ENCODE measurements around the gene KCNQ1.
A peak's percentile ranks its signal among the peaks of the same experiment; 100 is the strongest.

Gene KCNQ1

DNA sequence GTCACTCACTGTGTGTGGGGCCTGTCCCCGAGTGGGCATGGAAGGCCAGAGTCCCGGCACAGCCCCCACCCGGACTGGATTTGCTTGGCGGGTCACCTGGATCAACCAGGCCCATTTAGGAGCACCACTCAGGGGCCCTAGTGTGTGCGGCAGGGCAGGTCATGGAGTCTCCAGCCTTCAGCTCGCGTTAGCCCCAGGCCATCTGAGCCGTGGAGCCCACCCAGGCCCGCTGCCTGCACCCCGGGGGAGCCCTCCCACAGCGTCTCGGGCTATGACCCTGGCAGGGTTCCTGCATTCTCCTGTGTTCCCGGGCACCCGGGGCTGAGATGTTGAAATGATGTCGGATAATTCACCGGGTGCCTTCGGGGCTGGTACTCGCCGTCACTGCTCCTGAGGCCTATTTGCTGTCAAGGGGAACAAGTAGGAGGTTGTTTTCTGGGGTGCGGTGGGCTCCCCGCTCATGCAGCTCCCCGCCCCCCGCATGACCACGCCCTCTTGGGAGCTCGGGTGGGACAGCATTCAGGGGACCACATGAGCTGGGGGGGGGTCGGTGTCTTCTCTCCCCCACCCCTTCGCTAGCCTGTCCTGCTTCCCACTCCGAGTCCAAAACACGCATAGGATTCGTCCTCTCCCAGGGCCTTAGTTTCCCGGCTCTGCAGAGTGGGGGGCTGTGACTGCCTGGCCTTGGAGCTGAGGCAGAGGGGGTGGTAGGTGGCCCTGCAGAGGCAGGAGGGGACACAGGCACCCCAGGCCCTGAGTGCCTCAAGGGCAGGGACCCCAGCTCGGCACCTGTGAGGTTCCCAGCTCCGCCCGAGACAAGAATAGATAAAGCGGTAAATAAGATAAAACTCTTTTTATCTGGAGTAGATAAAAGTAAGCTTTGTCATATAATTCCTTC lies 77.2 kb downstream of the KCNQ1 start:
- Mint-ChIP-seq H3K4me1 (peaks cover 22% of the 10 kb centered on the region), H3K27me3 (no peaks in the 10 kb centered on the region), H3K36me3 (peaks cover 2% of the 10 kb centered on the region), H3K27ac (no peak overlapping the region), H3K9me3 (no peaks in the 10 kb centered on the region), H3K4me3 (no peak overlapping the region)
- peak in 1 of 2 donors; percentile 7 for DNase-seq (ENCODE audit: low spot score in 2 of 2)
- no peak for ATAC-seq (ENCODE audit: low read depth)

DNA sequence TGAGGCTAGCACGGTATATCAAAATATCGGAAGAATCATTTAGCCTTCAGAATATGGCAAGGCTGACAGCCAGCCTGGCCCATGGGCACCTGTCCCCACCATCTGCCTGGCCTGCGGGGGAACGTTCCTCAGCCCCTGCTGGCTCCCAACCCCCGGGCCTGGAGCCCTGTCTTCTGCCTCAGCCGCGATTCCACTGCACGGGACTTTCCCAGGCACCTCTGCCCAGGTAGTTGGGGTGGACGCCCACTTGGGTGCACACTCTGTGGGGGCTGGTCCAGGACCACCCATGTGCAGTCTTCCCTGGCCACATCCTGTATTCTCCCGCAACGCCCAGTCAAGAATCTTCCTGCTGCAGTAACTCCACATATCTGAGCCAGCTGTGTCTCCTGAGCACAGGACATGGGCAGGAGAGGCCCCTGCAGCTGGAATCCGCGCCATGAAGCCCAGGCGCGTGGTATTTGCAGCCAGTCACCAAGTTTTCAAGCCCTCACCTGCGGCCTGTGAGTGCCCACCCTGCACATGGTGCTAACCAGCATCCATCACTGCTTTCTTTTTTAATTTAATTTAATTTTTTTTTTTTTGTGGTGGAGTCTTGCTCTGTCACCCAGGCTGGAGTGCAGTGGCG lies 77.9 kb downstream of the KCNQ1 start:
- no peak for ATAC-seq (ENCODE audit: low read depth)
- no peak for DNase-seq (ENCODE audit: low spot score in 2 of 2)
- H3K27me3 Mint-ChIP-seq = no peaks in the 10 kb centered on the region

DNA sequence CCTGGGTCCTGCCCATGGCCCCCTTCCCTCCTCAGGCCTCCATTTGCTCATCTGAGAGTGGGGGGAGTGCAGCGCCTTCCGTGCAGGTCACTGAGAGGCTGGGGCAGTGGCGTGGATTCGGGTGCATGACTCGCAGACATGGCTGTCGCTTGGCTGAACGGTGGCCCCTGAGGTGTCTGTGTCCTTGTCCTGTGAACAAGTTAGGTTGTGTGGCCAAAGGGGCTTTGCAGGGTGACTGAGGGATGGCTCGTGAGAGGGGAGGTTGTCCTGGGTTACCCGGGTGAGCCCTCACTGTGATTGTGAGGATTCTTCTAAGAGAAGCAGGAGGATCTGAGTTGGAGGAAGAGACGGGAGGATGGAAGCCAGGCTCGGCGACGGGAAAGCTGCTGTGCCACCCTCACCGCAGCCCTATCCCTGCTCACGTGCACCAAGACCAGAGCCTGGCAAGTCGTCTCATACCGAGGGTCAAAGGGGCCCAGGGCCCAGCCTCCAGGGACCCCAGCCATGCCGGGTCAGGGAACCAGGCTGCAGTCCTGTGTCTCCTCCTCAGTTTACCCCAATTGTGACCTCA lies 79.1 kb downstream of the KCNQ1 start:
- no peak overlapping the region for H3K27ac Mint-ChIP-seq
- DNase-seq (ENCODE audit: low spot score in 2 of 2) (peak in 1 of 2 donors; percentile 7), ATAC-seq (ENCODE audit: low read depth) (no peak)
- H3K4me3 Mint-ChIP-seq = no peak overlapping the region
- no peaks in the 10 kb centered on the region for H3K9me3 Mint-ChIP-seq
- no peaks in the 10 kb centered on the region for H3K27me3 Mint-ChIP-seq
- H3K4me1 Mint-ChIP-seq = peaks cover 33% of the 10 kb centered on the region
- peaks cover 2% of the 10 kb centered on the region for H3K36me3 Mint-ChIP-seq

More for the DNA sequence above, 77.9 kb downstream of the KCNQ1 start:
- Mint-ChIP-seq H3K9me3 (no peaks in the 10 kb centered on the region), H3K36me3 (peaks cover 2% of the 10 kb centered on the region), H3K4me3 (no peak overlapping the region), H3K27ac (no peak overlapping the region), H3K4me1 (peaks cover 27% of the 10 kb centered on the region)

DNA sequence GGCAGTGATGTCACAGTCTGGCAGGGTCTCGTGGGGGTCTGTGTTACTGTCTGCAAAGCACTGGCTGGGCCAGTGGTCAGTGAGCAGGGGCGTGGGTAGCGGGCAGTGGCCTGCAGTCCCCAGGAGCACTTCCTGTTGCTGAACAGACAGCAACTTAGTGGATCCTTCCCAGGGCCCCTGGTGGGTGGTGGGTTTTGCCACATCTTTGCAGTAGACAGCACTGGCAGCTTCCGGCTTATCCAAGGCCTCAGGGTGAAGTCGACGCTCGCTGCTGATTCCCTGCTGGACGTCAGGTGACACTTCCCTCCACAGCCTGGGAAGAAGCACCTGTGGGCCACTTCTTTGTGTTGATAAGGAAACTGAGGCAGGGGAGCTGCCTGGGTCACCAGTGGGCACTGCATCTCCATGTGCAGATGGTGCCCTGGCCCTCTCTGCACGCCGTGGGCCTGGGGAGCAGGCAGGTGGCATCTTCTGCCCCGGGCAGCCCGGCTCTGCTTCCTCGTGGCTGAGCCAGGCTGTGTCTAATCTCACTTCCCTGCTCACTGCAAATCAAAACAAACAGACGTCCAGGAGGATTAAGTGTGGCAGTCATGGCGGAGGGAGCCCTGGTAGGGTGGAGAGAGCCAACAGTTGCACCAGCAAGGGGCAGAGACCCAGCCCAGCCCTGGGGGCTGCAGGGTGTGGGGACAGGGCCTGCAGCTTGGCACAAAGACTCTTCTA lies 79.8 kb downstream of the KCNQ1 start:
- ATAC-seq (ENCODE audit: low read depth) (no peak), DNase-seq (ENCODE audit: low spot score in 2 of 2) (no peak)
- Mint-ChIP-seq H3K9me3 (no peaks in the 10 kb centered on the region), H3K4me3 (no peak overlapping the region), H3K4me1 (peaks cover 33% of the 10 kb centered on the region), H3K27ac (no peak overlapping the region), H3K36me3 (peaks cover 2% of the 10 kb centered on the region), H3K27me3 (no peaks in the 10 kb centered on the region)

DNA sequence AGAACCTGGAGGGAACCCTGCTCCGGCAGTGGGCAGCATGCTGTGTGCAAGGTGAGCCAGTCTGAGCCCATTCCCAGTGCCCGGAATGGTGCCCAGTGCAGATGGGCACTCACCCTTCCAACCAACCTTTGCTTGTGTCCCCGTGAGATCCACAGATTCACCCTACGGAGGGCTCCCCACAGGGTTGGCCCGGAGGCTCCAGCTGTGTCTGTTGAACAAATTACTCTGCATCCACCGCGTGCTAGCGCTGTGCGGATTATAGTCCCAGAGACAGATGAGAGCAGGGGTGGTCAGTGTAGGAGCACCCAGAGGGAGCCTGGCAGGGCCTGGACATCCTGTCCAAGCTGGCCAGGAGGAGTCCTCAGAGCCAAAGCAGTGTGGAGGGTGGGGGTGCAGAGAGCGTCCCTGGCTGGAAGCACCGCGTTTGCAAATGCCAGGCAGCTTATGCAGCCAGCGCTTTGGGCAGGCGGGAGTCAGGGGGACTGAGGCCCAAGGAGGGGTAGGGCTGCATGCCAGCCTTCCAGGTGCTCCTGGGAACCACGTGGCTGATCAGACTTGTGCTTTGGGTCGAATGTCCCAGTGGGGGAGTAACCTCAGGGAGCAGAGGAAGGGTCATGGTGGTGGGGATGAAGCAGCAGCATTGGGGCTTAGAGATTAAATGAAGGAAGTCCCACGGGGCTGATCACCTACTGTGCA lies 80.5 kb downstream of the KCNQ1 start:
- Mint-ChIP-seq H3K4me3 (peak overlapping the region; percentile 74), H3K4me1 (peaks cover 33% of the 10 kb centered on the region), H3K27ac (peak overlapping the region; percentile 88), H3K9me3 (no peaks in the 10 kb centered on the region), H3K36me3 (peaks cover 2% of the 10 kb centered on the region), H3K27me3 (no peaks in the 10 kb centered on the region)
- ATAC-seq (ENCODE audit: low read depth) (no peak), DNase-seq (ENCODE audit: low spot score in 2 of 2) (no peak)

DNA sequence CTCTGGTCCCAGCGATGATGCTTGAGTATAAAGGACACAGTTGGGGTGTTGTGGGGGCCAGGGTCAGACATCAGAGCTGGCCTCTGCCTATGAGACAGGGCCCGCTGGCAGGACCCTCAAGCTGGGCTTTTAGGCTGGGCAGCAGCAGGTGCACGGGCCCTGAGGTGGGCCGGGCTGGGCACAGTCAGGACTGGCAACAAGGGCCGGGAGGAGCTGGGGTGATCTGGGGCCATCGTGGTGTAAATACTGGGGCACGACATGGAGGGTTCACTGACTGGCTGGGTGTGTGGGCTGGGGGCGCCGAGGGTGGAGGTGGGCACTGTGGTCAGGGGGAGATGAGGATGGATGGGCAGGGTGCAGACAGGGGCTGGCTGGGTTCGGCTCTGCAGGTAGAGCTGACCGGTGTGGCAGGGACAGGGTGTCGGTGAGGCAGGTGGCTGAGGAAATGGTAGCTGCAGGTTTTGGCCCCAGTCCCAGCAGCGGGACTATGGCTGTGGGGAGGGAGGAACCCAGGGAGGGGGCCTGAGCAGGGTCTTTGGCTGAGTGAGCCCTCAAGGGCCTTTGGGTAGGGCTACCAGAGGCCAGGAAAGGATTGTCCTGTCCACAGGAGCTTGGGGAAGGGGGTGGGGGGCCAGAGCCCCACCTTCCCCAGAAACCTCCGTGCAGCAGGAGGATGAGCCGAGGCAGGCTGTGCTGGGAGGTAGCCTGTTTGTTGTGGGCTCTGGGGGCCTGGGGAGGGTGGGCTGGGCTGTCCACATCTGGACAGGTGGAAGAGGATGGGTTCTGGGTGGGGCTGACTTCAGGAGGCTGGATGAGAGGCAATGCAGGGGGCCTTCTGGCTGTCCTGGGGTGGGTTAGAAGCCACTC lies 81.4 kb downstream of the KCNQ1 start:
- H3K9me3 Mint-ChIP-seq = no peaks in the 10 kb centered on the region
- H3K36me3 Mint-ChIP-seq = peaks cover under 1% of the 10 kb centered on the region
- H3K4me1 Mint-ChIP-seq = peaks cover 33% of the 10 kb centered on the region
- ATAC-seq (ENCODE audit: low read depth) (no peak), DNase-seq (ENCODE audit: low spot score in 2 of 2) (no peak)
- no peaks in the 10 kb centered on the region for H3K27me3 Mint-ChIP-seq
- peak overlapping the region; percentile 88 for H3K27ac Mint-ChIP-seq
- H3K4me3 Mint-ChIP-seq = peak overlapping the region; percentile 74

DNA sequence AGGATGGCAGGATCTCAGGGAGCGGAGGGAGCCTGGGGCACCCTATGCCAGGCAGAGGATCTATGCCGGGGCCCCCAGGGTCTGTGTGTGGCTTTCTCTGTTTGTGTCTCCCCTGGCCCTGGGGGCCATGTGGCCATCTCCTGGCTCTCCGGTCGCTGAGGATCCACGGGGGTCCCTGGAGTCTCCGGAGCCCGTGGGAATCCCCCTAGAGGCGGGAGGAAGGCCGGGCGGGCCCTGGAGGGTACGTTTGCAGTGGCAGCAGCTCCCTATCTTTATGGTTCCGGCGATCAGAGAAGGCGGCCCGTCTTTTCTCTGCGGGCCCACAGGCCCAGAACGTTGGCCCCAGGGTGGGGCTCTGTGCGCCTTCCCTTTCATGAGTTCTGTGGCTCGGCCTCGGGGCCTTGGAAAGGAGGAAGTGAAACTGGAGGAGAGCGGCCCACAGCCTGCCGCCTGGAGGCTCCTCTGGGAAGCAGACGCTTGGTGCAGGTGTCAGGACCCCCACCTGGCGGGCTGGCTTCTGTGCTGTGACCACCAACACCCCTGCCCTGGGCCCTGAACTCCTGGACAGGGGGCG lies 82.1 kb downstream of the KCNQ1 start:
- DNase-seq (ENCODE audit: low spot score in 2 of 2) = peak; percentile 76 to 78
- Mint-ChIP-seq H3K27me3 (no peaks in the 10 kb centered on the region), H3K36me3 (no peaks in the 10 kb centered on the region), H3K4me1 (peaks cover 36% of the 10 kb centered on the region), H3K4me3 (peak overlapping the region; percentile 74), H3K9me3 (no peaks in the 10 kb centered on the region), H3K27ac (peak overlapping the region; percentile 88)
- peak; percentile 97 for ATAC-seq (ENCODE audit: low read depth)

DNA sequence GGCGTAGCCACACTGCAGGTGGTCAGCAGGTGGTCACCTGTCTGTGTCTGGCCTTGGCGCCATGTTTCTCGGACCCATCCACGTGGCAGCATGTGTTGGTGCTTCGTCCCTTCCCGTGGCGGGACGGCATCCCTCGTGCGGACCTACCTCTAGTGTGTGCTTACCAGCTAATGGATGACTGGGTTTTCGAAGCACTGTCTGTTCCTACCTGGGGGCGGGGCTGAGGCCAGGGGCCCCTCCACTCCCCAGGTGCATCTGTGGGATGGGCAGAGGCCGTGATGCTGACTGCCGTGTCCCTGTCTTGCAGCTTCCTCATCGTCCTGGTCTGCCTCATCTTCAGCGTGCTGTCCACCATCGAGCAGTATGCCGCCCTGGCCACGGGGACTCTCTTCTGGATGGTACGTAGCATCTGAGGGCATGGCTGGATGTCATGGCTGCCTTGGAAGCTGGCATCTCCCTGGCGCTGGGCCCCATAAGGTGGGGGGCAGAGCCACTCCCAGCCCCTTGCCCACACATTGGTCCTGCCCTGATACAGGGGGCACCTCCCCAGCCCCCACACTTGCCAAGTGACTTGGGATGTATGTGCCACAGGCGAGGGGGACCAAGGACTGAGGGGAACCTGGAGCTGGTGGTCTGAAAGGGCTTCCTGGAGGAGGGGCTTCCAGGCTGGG lies 82.9 kb downstream of the KCNQ1 start:
- no peak for ATAC-seq (ENCODE audit: low read depth)
- Mint-ChIP-seq H3K4me1 (peaks cover 42% of the 10 kb centered on the region), H3K4me3 (peak overlapping the region; percentile 35), H3K9me3 (no peaks in the 10 kb centered on the region), H3K36me3 (no peaks in the 10 kb centered on the region), H3K27me3 (no peaks in the 10 kb centered on the region), H3K27ac (no peak overlapping the region)
- no peak for DNase-seq (ENCODE audit: low spot score in 2 of 2)

DNA sequence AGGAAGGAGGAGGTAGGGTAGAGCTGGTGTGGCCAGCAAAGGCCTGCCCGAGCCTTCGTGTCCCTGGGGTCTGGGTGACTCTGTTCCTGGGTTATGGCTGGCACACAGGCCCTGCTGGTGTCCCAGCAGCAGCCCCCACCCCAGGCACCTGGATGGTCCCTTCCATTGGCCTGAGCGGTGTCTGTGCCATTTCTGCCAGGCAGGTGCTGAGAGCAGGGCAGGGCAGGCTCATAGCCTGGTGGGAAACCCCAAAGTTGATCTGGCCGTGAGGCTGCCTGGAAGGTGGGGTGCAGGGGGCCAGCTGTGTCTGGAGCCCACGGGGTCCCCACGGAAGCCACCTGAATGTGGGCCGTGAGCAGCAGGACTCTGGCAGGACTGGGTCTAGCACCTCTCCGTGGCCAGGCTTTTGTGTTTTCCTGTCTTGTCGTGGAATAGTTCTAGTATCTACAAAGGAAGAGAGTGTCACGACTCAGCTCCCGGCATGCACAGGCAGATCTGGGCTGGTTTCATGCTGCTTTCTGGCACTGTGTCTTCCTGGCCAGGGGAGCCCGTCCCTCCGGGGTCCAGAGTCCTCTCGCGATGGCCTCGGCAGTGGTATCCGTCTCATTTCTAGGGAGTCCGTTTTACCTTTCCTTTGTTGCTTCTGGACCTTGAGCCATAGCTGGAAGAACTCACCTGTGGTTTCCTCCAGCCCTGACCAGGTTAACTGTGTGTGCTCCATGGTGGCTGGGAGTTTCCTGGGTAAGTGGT lies 83.7 kb downstream of the KCNQ1 start:
- Mint-ChIP-seq H3K4me1 (peaks cover 47% of the 10 kb centered on the region), H3K27ac (no peak overlapping the region), H3K4me3 (no peak overlapping the region), H3K9me3 (no peaks in the 10 kb centered on the region), H3K36me3 (peaks cover 1% of the 10 kb centered on the region), H3K27me3 (no peaks in the 10 kb centered on the region)
- ATAC-seq (ENCODE audit: low read depth) (no peak), DNase-seq (ENCODE audit: low spot score in 2 of 2) (no peak)

DNA sequence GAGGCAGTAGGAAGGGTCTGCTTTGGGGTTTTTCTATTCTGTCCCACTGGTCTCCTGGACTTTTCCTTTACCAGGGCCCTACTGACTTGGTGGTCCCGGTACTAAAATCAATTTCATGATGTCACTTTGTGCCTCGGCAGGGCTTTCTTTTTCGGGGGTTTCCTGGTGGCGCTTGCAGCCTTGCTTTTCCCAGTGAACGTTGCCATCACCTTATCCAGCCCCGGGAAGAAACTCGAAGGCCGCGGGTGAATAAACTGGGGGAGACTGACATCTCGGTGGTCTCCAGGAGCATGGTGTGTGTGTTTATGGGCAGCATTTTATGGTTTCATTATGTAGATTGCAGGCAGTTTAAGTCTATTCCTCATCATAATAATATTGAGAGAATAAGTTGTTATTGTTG lies 84.4 kb downstream of the KCNQ1 start:
- Mint-ChIP-seq H3K36me3 (peaks cover 1% of the 10 kb centered on the region), H3K27ac (no peak overlapping the region), H3K4me3 (no peak overlapping the region), H3K4me1 (peaks cover 47% of the 10 kb centered on the region), H3K9me3 (no peaks in the 10 kb centered on the region), H3K27me3 (no peaks in the 10 kb centered on the region)
- ATAC-seq (ENCODE audit: low read depth) = no peak
- no peak for DNase-seq (ENCODE audit: low spot score in 2 of 2)

DNA sequence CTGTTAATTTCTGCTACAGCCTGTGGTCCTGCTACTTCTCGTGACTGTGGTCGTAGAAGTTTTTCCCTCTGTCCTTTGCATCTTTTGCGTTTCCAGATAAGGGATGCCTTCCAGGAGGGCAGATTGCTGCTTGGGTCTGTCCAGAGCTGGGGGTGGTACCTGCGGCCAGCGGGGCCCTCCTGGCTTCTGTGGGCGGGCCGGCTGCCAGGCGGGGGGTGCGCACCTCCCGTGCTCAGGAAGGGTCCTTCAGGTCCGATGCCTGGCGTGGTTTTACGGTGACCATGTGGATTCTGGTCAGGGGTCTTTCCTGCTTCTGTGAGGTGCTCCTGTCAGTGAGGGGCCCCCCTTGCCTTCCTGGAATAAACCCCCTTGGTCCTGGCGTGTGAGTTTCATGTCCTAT lies 84.8 kb downstream of the KCNQ1 start:
- DNase-seq (ENCODE audit: low spot score in 2 of 2) (no peak), ATAC-seq (ENCODE audit: low read depth) (no peak)
- Mint-ChIP-seq H3K9me3 (no peaks in the 10 kb centered on the region), H3K4me1 (peaks cover 42% of the 10 kb centered on the region), H3K27ac (no peak overlapping the region), H3K4me3 (no peak overlapping the region), H3K36me3 (peaks cover 1% of the 10 kb centered on the region), H3K27me3 (no peaks in the 10 kb centered on the region)

All from memory B cell (primary cell).